ENCODE data around the gene WASF2.
"Not testable (repeated sequence)": the region's sequence is repeated elsewhere in the genome, so short reads cannot be mapped to it uniquely, and the experiment has no call there.

DNA sequence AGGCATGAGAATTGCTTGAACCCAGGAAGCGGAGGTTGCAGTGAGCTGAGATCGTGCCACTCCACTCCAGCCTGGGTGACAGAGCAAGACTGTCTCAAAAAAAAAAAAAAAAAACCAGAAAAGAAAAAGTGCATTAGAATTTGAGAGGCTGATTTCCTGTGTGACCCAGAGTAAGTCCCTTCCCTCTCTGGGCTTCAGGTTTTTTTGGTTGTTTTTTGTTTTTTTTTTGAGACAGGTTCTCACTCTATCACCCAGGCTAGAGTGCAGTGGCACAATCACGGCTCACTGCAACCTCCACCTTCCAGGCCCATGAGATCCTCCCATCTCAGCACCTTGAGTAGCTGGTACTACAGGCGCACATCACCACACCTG is 48.3 kb upstream of the WASF2 start:
- TF ChIP-seq, protein P1, sequence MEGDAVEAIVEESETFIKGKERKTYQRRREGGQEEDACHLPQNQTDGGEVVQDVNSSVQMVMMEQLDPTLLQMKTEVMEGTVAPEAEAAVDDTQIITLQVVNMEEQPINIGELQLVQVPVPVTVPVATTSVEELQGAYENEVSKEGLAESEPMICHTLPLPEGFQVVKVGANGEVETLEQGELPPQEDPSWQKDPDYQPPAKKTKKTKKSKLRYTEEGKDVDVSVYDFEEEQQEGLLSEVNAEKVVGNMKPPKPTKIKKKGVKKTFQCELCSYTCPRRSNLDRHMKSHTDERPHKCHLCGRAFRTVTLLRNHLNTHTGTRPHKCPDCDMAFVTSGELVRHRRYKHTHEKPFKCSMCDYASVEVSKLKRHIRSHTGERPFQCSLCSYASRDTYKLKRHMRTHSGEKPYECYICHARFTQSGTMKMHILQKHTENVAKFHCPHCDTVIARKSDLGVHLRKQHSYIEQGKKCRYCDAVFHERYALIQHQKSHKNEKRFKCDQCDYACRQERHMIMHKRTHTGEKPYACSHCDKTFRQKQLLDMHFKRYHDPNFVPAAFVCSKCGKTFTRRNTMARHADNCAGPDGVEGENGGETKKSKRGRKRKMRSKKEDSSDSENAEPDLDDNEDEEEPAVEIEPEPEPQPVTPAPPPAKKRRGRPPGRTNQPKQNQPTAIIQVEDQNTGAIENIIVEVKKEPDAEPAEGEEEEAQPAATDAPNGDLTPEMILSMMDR (conservative IDR thresholded peaks at IDR 0.05 in 1 of 2, IDR thresholded peaks at IDR 0.05 in 1 of 2; ENCODE audit: low read depth in 1 of 2, low read length in 2 of 2) = not testable (repeated sequence)
- TF ChIP-seq EZH2 (IDR thresholded peaks at IDR 0.05; ENCODE audit: low read length, missing control alignments) = not testable (repeated sequence)
